ENCODE data around the gene DLGAP1. TPM values are rescaled to one million over a fixed set of nuclear protein-coding genes. Genes with fewer than 3 reads are reported as not detected.

DLGAP1 gene
- total RNA-seq, 2 experiments from 2014 or later, result 0.53 to 1.5 TPM

DNA sequence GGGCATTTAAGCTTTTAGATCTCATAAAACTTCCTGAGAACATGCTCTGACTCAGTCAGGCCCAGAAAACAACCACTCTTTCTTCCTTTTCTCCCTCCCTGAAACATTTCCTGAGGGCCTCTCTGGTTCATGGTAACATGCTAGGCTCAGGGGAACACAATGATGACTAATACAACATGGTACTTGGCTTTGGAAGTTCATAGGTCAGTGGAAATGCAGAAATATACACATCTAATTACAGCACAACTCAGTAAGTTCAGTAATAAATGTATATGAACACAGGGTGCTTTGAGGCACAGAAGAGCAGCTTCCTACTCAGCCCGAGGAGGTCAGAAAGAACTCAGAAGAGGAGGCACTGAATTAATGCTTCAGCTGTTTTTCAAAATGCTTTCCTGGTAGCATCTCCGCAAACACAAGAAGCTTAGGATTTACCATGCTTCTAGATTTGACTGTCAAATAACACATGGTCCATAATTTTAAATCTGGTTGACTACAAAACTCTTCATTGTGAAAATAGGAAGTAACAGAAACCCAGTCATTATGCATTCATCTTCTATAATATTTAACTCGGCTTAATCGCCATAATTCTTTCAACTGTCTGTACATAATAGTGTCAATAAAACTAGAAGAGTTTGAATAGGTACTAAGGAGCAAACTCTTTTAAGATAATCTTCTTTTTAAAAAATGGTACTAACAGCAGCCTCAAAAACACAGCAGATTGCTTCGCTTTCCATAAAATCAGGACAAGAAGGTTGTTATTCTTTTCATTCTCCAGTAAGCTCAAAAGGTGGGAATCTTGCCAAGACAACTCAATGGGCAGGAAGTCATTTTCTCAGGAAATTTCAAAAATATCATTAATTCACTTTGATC lies 251.3 kb downstream of the DLGAP1 start:
- H3K27me3 Mint-ChIP-seq, result no peaks in the 10 kb centered on the region
- peaks cover 9% of the 10 kb centered on the region for H3K9me3 Mint-ChIP-seq
- no peak overlapping the region for H3K4me3 Mint-ChIP-seq
- CTCF ChIA-PET, result no interaction called here
- no peaks in the 10 kb centered on the region for H3K36me3 Mint-ChIP-seq (ENCODE audit: low read depth)
- H3K27ac Mint-ChIP-seq, result no peak overlapping the region
- POLR2A ChIA-PET, result no interaction called here
- no peaks in the 10 kb centered on the region for H3K4me1 Mint-ChIP-seq
- DNase-seq, result no peak

DNA sequence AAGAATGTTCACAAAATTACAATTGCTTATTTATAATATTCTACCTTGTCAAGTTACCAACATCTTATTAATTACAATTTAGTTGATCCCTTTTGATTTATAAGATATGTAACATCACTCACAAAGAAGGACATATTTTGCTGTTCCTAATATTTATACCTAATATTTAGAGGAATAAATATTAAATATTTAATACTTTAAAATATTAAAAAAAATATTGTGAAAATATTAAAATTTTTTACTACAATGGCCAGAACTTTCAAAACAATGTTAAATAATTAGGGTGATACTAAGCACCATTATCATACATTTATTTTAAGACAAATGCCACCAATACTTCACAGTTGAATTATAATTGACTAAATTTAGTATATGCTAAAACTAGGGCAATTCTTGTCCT lies 254.7 kb downstream of the DLGAP1 start:
- POLR2A ChIA-PET, result no interaction called here
- Mint-ChIP-seq H3K9me3 (peaks cover 7% of the 10 kb centered on the region), H3K27me3 (no peaks in the 10 kb centered on the region), H3K4me3 (no peak overlapping the region), H3K27ac (no peak overlapping the region), H3K4me1 (no peaks in the 10 kb centered on the region), H3K36me3 (ENCODE audit: low read depth) (no peaks in the 10 kb centered on the region)
- CTCF ChIA-PET, result no interaction called here
- DNase-seq, result no peak

DNA sequence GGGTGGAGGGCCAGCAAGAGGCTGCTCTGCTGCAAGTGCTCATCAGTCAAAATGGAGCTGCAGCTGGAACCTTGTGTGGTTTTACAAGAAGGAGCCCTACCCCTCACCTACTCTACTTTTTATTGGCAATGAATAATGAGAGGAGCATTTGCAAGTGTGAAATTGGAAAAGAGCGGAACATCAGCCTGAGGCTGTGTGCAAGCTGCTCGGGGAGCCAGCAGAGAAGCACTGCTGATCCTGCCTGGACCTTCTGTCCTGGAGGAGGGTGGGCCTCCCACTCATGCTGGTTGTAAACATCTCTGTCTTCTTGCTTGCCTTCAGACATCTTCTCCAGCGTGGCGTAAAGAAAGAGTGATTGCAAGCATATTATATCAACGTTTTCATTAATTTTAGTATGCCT lies 256.2 kb downstream of the DLGAP1 start:
- H3K9me3 Mint-ChIP-seq, result peaks cover 4% of the 10 kb centered on the region
- H3K36me3 Mint-ChIP-seq (ENCODE audit: low read depth), result no peaks in the 10 kb centered on the region
- ChIA-PET CTCF (no interaction called here), POLR2A (no interaction called here)
- H3K27ac Mint-ChIP-seq, result no peak overlapping the region
- no peaks in the 10 kb centered on the region for H3K27me3 Mint-ChIP-seq
- no peak for DNase-seq
- H3K4me1 Mint-ChIP-seq, result no peaks in the 10 kb centered on the region
- H3K4me3 Mint-ChIP-seq, result no peak overlapping the region

DNA sequence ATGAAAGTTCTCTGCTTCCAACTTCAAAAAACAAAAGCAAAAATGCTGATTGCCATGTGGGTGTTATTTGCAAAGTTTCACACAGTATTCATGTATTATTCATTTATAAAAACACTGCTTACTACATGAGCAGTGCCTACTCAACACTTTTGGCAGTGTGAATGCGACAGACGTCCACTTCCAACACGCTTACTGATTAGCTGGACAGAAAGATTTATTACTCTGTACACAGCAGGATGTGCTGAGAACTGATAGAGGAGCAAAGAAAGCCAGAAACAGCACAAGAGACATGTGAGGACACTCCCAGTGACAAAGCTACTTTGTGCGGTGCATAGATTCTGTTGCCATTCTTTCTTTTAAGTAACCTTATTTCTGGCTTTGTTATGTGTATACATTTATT lies 258.8 kb downstream of the DLGAP1 start:
- CTCF ChIA-PET, result no interaction called here
- no peak overlapping the region for H3K4me3 Mint-ChIP-seq
- no peaks in the 10 kb centered on the region for H3K27me3 Mint-ChIP-seq

DNA sequence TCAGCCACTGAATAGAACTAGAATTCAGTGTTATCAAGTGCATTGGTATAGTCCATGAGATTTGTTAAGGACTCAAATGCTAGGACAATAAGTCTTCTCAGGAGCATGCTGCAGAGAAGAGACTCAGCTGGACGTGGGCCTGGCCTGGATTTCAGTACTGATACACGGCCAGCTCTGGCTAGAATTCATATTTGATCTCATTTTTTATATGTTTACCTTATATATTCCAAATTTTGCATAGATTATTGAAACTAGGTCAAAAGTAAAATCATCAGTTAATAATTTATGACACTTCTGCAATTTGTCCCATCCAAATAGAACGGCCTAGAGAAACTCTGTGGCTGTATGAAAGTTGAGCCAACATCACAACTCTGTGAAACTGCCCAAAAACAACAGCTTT lies 262.0 kb downstream of the DLGAP1 start:
- POLR2A ChIA-PET, result no interaction called here
- H3K4me1 Mint-ChIP-seq, result no peaks in the 10 kb centered on the region
- H3K36me3 Mint-ChIP-seq (ENCODE audit: low read depth), result no peaks in the 10 kb centered on the region
- H3K9me3 Mint-ChIP-seq, result peaks cover 4% of the 10 kb centered on the region
- CTCF ChIA-PET, result interaction anchor here (1.7 kb wide), 1 partner anchor 18 kb away, joined by 3 read pairs; no protein-coding TSS in a partner anchor
- no peak overlapping the region for H3K4me3 Mint-ChIP-seq
- no peak for DNase-seq
- H3K27me3 Mint-ChIP-seq, result no peaks in the 10 kb centered on the region
- H3K27ac Mint-ChIP-seq, result no peak overlapping the region

More for the DNA sequence above, 258.8 kb downstream of the DLGAP1 start:
- Mint-ChIP-seq H3K9me3 (peaks cover 4% of the 10 kb centered on the region), H3K36me3 (ENCODE audit: low read depth) (no peaks in the 10 kb centered on the region), H3K4me1 (no peaks in the 10 kb centered on the region), H3K27ac (no peak overlapping the region)
- DNase-seq, result no peak
- POLR2A ChIA-PET, result no interaction called here

DNA sequence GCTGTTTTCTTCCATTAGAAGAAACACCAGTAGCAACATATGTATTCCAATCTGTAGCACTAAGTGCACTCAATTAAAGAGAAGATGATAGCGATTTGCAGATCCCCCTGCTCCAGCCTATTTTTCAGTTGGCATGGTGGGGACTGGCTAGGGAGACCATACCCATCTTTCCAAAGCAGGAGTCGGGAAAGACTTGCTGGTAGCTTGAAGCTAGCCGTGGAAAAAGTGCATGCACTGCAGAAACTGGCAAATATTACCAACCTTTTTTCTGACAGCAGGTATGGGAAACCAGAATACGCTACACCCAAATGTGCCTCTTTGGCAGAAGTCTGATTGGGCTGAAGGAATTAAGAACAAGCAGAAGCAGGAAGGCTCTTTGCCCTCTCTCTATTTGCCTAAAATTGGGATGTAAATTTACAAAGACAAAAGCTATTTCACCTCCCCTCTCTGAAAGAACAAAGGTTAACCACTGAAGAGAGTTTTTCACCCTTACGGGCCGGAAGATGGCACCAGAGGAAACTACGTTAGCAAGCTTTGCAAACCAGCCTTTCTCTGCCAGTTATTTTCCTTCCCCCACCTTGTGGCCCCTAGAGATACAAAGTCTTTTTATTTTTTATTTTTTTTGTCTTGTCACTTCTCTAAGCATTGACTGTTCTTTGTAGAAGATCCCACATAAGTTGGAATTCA lies 273.1 kb downstream of the DLGAP1 start:
- Mint-ChIP-seq H3K9me3 (peaks cover 3% of the 10 kb centered on the region), H3K4me1 (no peaks in the 10 kb centered on the region), H3K4me3 (no peak overlapping the region), H3K27me3 (no peaks in the 10 kb centered on the region), H3K36me3 (ENCODE audit: low read depth) (no peaks in the 10 kb centered on the region), H3K27ac (no peak overlapping the region)
- ChIA-PET CTCF (no interaction called here), POLR2A (no interaction called here)
- DNase-seq, result no peak

DNA sequence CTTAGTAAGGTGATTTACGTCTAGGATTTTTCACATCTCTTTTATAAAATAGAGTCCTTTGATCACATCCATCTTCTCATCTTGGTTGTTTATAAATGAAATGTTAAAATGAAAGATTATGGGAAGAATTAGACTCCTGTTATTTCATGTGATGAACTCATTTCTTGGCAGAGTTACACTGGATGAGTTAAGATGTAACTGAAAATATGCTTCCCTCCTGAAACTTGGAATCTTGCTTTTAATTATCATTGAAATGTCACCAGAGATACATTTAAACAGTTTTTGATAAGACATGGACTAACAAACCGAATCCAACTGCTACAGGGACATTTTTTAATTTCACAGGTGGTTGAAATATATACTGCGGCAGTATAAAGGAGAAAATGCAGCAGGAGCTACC lies 274.0 kb downstream of the DLGAP1 start:
- ChIA-PET POLR2A (no interaction called here), CTCF (no interaction called here)
- no peak overlapping the region for H3K27ac Mint-ChIP-seq
- H3K9me3 Mint-ChIP-seq, result no peaks in the 10 kb centered on the region
- no peak for DNase-seq
- no peaks in the 10 kb centered on the region for H3K36me3 Mint-ChIP-seq (ENCODE audit: low read depth)
- no peak overlapping the region for H3K4me3 Mint-ChIP-seq
- no peaks in the 10 kb centered on the region for H3K4me1 Mint-ChIP-seq
- no peaks in the 10 kb centered on the region for H3K27me3 Mint-ChIP-seq

DNA sequence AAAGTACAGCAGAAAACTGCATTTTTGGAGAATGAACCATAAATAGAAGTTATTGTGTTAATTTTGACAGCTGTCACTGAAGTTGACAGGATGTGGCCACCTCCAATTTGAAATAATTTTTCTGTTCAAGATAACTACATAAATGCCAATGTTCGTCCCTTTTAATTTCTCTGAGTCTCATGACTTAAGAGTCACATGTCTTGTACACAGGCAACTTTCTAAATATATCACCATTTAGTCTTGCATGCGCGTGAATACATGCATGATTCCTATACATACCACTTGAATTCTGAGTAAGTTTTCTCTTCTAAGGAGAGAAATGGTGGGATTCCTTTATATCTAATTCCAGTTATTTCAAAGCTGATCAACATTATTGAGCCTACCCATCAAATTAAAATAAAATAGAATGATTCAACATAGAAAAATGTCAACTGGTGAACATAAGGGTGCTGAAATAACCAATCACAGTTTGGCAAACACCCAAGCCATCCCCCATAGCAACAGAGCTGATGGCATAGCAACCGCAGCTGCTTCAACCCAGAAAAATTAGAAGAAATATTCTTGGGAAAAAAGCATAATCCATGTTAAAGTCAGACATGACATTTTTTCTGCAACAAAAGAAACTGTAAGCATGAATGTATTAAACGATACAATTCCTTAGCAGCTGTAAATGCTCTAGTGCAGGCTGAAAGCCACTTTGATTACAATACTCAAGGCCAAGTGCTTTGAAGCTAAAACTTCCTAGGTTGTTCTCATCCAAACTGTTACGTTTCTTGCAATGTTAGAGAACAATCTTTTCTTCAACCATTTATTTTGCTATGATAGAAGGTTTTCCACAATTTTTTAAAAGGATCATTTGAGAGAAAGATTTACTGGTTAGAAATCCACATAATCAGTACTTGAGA lies 282.7 kb downstream of the DLGAP1 start:
- DNase-seq, result no peak
- H3K27ac Mint-ChIP-seq, result no peak overlapping the region
- no peaks in the 10 kb centered on the region for H3K4me1 Mint-ChIP-seq
- no peaks in the 10 kb centered on the region for H3K36me3 Mint-ChIP-seq (ENCODE audit: low read depth)
- POLR2A ChIA-PET, result no interaction called here
- peaks cover 4% of the 10 kb centered on the region for H3K9me3 Mint-ChIP-seq
- H3K4me3 Mint-ChIP-seq, result no peak overlapping the region
- H3K27me3 Mint-ChIP-seq, result no peaks in the 10 kb centered on the region
- CTCF ChIA-PET, result no interaction called here

DNA sequence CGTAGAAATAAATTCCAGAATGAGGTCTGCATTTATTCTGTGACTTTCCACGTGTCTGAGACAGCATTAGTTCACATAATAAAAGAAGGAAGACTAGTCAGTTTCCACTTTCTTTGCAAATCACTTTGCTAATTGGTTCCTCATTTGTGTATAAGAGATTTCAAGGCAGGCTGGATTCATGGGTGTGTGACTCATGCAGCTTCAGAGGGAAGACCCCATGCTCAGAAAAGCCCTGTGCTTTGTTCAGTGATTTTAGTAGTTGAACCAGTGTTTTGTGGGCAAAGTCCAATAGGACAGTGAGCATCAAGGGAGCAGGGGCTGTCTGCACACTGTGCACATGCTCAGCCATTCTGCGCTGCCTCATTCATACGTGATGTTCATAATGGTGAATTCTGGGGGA lies 297.8 kb downstream of the DLGAP1 start:
- CTCF ChIA-PET, result no interaction called here
- H3K4me1 Mint-ChIP-seq, result no peaks in the 10 kb centered on the region
- no peaks in the 10 kb centered on the region for H3K9me3 Mint-ChIP-seq
- POLR2A ChIA-PET, result no interaction called here
- H3K27ac Mint-ChIP-seq, result no peak overlapping the region
- H3K27me3 Mint-ChIP-seq, result no peaks in the 10 kb centered on the region
- no peak overlapping the region for H3K4me3 Mint-ChIP-seq
- H3K36me3 Mint-ChIP-seq (ENCODE audit: low read depth), result no peaks in the 10 kb centered on the region
- DNase-seq, result no peak

DNA sequence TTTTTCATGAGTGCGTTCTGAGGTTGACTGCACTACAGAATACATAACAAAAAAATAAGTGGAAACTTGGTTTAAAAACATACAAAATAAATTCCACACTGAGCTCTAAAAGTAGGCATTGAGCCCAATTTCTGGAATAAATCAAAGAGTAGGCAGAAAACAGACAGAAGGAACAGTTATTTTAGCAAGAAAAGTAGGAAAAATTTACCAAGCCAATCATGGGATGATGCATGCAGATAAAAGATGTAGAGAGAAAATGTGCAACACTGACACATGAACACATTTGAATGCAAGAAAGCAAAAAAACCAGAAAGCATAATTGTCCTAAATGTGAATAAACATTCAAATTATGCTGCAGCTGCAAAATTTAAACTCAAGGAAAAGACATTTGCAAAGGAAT lies 308.3 kb downstream of the DLGAP1 start:
- Mint-ChIP-seq H3K9me3 (no peaks in the 10 kb centered on the region), H3K36me3 (ENCODE audit: low read depth) (no peaks in the 10 kb centered on the region), H3K27me3 (no peaks in the 10 kb centered on the region), H3K27ac (no peak overlapping the region), H3K4me1 (no peaks in the 10 kb centered on the region), H3K4me3 (no peak overlapping the region)
- DNase-seq, result no peak
- ChIA-PET POLR2A (no interaction called here), CTCF (no interaction called here)

DNA sequence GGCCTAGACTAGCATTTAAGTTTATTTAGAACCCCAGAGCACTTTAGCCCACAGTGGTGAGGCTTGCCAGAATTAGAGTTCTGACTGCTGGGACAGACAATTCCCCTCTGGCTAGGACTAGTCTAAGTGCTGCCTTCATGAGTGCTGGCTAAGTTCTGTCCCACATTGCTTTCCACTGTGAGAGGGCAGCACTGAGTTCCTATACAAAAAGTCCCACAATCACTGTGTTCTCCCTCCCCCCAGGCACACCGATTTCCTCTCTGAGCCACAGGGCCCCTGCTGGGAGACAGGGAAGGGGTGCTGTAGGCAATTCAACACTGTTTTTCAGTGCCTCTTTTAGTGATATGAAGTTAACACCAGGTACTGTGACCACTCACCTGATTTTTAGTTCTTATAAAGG lies 310.9 kb downstream of the DLGAP1 start:
- CTCF ChIA-PET, result no interaction called here
- no peaks in the 10 kb centered on the region for H3K27me3 Mint-ChIP-seq

DNA sequence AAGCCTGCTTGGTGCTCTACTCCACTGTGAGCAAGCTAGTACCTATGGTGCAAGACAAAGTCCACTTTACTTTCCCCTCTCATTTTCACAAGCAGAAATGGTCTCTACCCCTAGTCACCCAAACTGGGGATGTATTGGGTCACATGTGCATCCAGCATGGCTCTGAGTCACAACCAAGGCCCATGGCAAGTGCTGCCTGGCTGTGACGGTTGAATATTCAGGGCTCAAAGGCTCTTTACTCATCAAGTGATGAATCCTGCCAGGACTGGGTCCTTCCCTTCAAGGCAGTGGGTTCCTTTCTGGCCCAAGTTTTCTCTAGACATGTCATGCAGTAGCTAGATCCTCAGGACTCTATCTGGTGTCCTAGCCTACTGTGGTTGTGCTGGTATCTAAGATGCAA lies 311.5 kb downstream of the DLGAP1 start:
- no peak overlapping the region for H3K4me3 Mint-ChIP-seq
- no peaks in the 10 kb centered on the region for H3K36me3 Mint-ChIP-seq (ENCODE audit: low read depth)
- H3K27me3 Mint-ChIP-seq, result no peaks in the 10 kb centered on the region
- no peak overlapping the region for H3K27ac Mint-ChIP-seq
- DNase-seq, result no peak
- ChIA-PET CTCF (no interaction called here), POLR2A (no interaction called here)
- no peaks in the 10 kb centered on the region for H3K4me1 Mint-ChIP-seq
- H3K9me3 Mint-ChIP-seq, result no peaks in the 10 kb centered on the region

More for the DNA sequence above, 310.9 kb downstream of the DLGAP1 start:
- Mint-ChIP-seq H3K27ac (no peak overlapping the region), H3K36me3 (ENCODE audit: low read depth) (no peaks in the 10 kb centered on the region), H3K4me3 (no peak overlapping the region), H3K9me3 (no peaks in the 10 kb centered on the region), H3K4me1 (no peaks in the 10 kb centered on the region)
- no peak for DNase-seq
- POLR2A ChIA-PET, result no interaction called here

DNA sequence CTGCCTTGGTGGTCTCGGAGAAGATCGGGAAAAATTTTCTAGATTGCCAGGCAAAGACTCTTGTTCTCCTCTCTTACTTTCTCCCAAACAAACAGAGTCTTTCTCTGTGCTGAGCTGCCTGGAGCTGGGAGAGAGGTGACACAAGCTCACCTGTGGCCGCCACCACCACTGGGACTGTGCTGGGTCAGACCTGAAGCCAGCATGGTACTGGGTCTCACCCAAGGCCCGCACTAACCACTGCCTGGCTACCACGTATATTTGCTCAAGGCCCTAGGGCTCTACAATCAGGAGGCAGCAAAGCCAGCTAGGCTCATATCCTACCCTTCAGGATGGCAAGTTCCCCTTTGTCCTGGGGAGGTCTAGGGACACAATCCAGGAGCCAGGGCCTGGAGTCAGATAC lies 312.2 kb downstream of the DLGAP1 start:
- no peak overlapping the region for H3K4me3 Mint-ChIP-seq

More for the DNA sequence above, 312.2 kb downstream of the DLGAP1 start:
- POLR2A ChIA-PET, result no interaction called here
- H3K36me3 Mint-ChIP-seq (ENCODE audit: low read depth), result no peaks in the 10 kb centered on the region
- DNase-seq, result no peak
- H3K4me1 Mint-ChIP-seq, result no peaks in the 10 kb centered on the region
- CTCF ChIA-PET, result no interaction called here
- no peaks in the 10 kb centered on the region for H3K9me3 Mint-ChIP-seq
- H3K27ac Mint-ChIP-seq, result no peak overlapping the region
- no peaks in the 10 kb centered on the region for H3K27me3 Mint-ChIP-seq

Data from activated CD4-positive, alpha-beta memory T cell treated with anti-CD3 and anti-CD28 coated beads, Interleukin-2, amount 10 ng/mL, durations not matched to agents 7 days and 5 days (primary cell).